Adipocyte (in vitro differentiated cells): Measurements from ENCODE around the gene PYDC2.
"Not testable (repeated sequence)": the region's sequence is repeated elsewhere in the genome, so short reads cannot be mapped to it uniquely, and the experiment has no call there.

Experiments
- DNase-seq: peaks from one replicate; pipeline ENCODE4 v3.0.0-alpha.2; 2015; ENCODE audit warnings: low read depth
- H3K27me3 ChIP-seq: replicated peaks from 2 replicates; pipeline ENCODE4 v1.7.0; 2013; ENCODE audit warnings: mild to moderate bottlenecking, low read length, moderate library complexity; ENCODE audit not compliant: control insufficient read depth, insufficient read depth
- H3K36me3 ChIP-seq: 2 replicates; pipeline ENCODE4 v1.7.0; 2013; ENCODE audit warnings: low read length, mild to moderate bottlenecking, moderate library complexity; ENCODE audit not compliant: control insufficient read depth, insufficient read depth, severe bottlenecking
- H3K4me1 ChIP-seq: 2 replicates; pipeline ENCODE4 v1.7.0; 2013; ENCODE audit warnings: mild to moderate bottlenecking, low read length, moderate library complexity; ENCODE audit not compliant: control insufficient read depth, insufficient read depth
- H3K4me3 ChIP-seq: 2 replicates; pipeline ENCODE4 v1.7.0; 2013; ENCODE audit warnings: mild to moderate bottlenecking, low read length, moderate library complexity
- H3K9ac ChIP-seq: 2 replicates; pipeline ENCODE4 v1.7.0; 2013; ENCODE audit warnings: mild to moderate bottlenecking, low read length, moderate library complexity
- H3K9me3 ChIP-seq: 2 replicates; pipeline ENCODE4 v1.7.0; 2013; ENCODE audit warnings: mild to moderate bottlenecking, low read length, moderate library complexity; ENCODE audit not compliant: control insufficient read depth

PYDC2 gene

GRCh38 chr3:191470080-191470479, 9.1 kb downstream of the PYDC2 start:
- no peak for DNase-seq
- no peaks in the 10 kb centered on the region for H3K27me3 ChIP-seq
- H3K9ac ChIP-seq = no peak overlapping the region
- no peaks in the 10 kb centered on the region for H3K36me3 ChIP-seq
- peaks cover 4% of the 10 kb centered on the region for H3K4me1 ChIP-seq
- H3K4me3 ChIP-seq = no peak overlapping the region
- H3K9me3 ChIP-seq = no peaks in the 10 kb centered on the region

GRCh38 chr3:191470545-191470944, 9.6 kb downstream of the PYDC2 start:
- no peaks in the 10 kb centered on the region for H3K36me3 ChIP-seq
- H3K9me3 ChIP-seq = no peaks in the 10 kb centered on the region
- no peak overlapping the region for H3K9ac ChIP-seq
- peaks cover 4% of the 10 kb centered on the region for H3K4me1 ChIP-seq
- H3K4me3 ChIP-seq = no peak overlapping the region
- no peaks in the 10 kb centered on the region for H3K27me3 ChIP-seq
- peak; percentile 14 for DNase-seq

- Histone ChIP-seq H3K9me3 (no peaks in the 10 kb centered on the region), H3K36me3 (no peaks in the 10 kb centered on the region), H3K9ac (no peak overlapping the region), H3K27me3 (no peaks in the 10 kb centered on the region), H3K4me3 (no peak overlapping the region), H3K4me1 (peaks cover 4% of the 10 kb centered on the region)
- DNase-seq = peak; percentile 78
Measured at GRCh38 chr3:191473661-191474198, 12.8 kb downstream of the PYDC2 start.

- H3K36me3 ChIP-seq = no peaks in the 10 kb centered on the region
- H3K9me3 ChIP-seq = peaks cover 2% of the 10 kb centered on the region
- no peak overlapping the region for H3K9ac ChIP-seq
- H3K4me3 ChIP-seq = no peak overlapping the region
- H3K4me1 ChIP-seq = no peaks in the 10 kb centered on the region
- no peak for DNase-seq
- no peaks in the 10 kb centered on the region for H3K27me3 ChIP-seq
Measured at GRCh38 chr3:191476066-191476772, 15.3 kb downstream of the PYDC2 start.

- not testable (repeated sequence) for DNase-seq, H3K9me3 ChIP-seq, H3K9ac ChIP-seq, H3K27me3 ChIP-seq, H3K4me3 ChIP-seq, H3K4me1 ChIP-seq, H3K36me3 ChIP-seq
Measured at GRCh38 chr3:191483994-191484393, 23.0 kb downstream of the PYDC2 start.

GRCh38 chr3:191484461-191484860, 23.5 kb downstream of the PYDC2 start:
- no peak for DNase-seq
- peaks cover 5% of the 10 kb centered on the region for H3K9me3 ChIP-seq
- no peaks in the 10 kb centered on the region for H3K4me1 ChIP-seq
- H3K9ac ChIP-seq = no peak overlapping the region
- no peak overlapping the region for H3K4me3 ChIP-seq
- H3K36me3 ChIP-seq = no peaks in the 10 kb centered on the region
- H3K27me3 ChIP-seq = no peaks in the 10 kb centered on the region

GRCh38 chr3:191492601-191493000, 31.6 kb downstream of the PYDC2 start:
- no peak overlapping the region for H3K4me3 ChIP-seq
- H3K9me3 ChIP-seq = no peaks in the 10 kb centered on the region
- H3K36me3 ChIP-seq = no peaks in the 10 kb centered on the region
- no peak for DNase-seq
- H3K27me3 ChIP-seq = no peaks in the 10 kb centered on the region
- no peak overlapping the region for H3K9ac ChIP-seq
- H3K4me1 ChIP-seq = no peaks in the 10 kb centered on the region

GRCh38 chr3:191493336-191493735, 32.4 kb downstream of the PYDC2 start:
- H3K9ac ChIP-seq = no peak overlapping the region
- no peaks in the 10 kb centered on the region for H3K27me3 ChIP-seq
- no peaks in the 10 kb centered on the region for H3K9me3 ChIP-seq
- no peak for DNase-seq
- H3K36me3 ChIP-seq = no peaks in the 10 kb centered on the region
- no peaks in the 10 kb centered on the region for H3K4me1 ChIP-seq
- no peak overlapping the region for H3K4me3 ChIP-seq

GRCh38 chr3:191499307-191500080, 38.5 kb downstream of the PYDC2 start:
- H3K4me1 ChIP-seq = no peaks in the 10 kb centered on the region
- DNase-seq = peak; percentile 62
- H3K27me3 ChIP-seq = no peaks in the 10 kb centered on the region
- H3K9ac ChIP-seq = no peak overlapping the region
- H3K9me3 ChIP-seq = no peaks in the 10 kb centered on the region
- H3K36me3 ChIP-seq = no peaks in the 10 kb centered on the region
- H3K4me3 ChIP-seq = peak overlapping the region; percentile 68

GRCh38 chr3:191500892-191501291, 39.9 kb downstream of the PYDC2 start:
- Histone ChIP-seq H3K4me3 (no peak overlapping the region), H3K36me3 (no peaks in the 10 kb centered on the region), H3K27me3 (no peaks in the 10 kb centered on the region), H3K9ac (no peak overlapping the region), H3K4me1 (no peaks in the 10 kb centered on the region), H3K9me3 (no peaks in the 10 kb centered on the region)
- no peak for DNase-seq

- Histone ChIP-seq H3K9ac (no peak overlapping the region), H3K4me1 (no peaks in the 10 kb centered on the region), H3K36me3 (no peaks in the 10 kb centered on the region), H3K4me3 (no peak overlapping the region), H3K9me3 (no peaks in the 10 kb centered on the region), H3K27me3 (no peaks in the 10 kb centered on the region)
- DNase-seq = no peak
Measured at GRCh38 chr3:191502583-191502982, 41.6 kb downstream of the PYDC2 start.
